Esophagus squamous epithelium (tissue), 4 donors: Measurements from ENCODE around the gene TANGO2.

Experiments used
- CTCF ChIP-seq, 6 experiments: fragments of 450-650 bp in 4 of 6; fragments of 200-600 bp in 2 of 6; sonication (generic) in 2 of 6; IDR thresholded peaks; one replicate each; pipeline ENCODE4 v1.5.1; 2016 to 2019; ENCODE audit warnings: antibody characterized with exemption in 6 of 6, mild to moderate bottlenecking in 4 of 6, moderate library complexity in 4 of 6
- POLR2A ChIP-seq, 4 donors: fragments of 450-650 bp; IDR thresholded peaks; one replicate each; pipeline ENCODE4 v1.6.1; 2017; ENCODE audit warnings: antibody characterized with exemption in 4 of 4, mild to moderate bottlenecking in 4 of 4, moderate library complexity in 3 of 4

- no peak for TF ChIP-seq CTCF (IDR thresholded peaks at IDR 0.05)
- TF ChIP-seq POLR2A (IDR thresholded peaks at IDR 0.05), result no peak
Measured at GRCh38 chr22:19980766-19981165, 40.1 kb upstream of the TANGO2 start.
